Osteocyte (in vitro differentiated cells): ENCODE measurements around the gene ZNF688. TPM values are rescaled to one million over a fixed set of nuclear protein-coding genes. Genes with fewer than 3 reads are reported as not detected.

Experiments
- DNase-seq: peaks from one replicate; pipeline ENCODE4 v3.0.0; 2021; ENCODE audit warnings: mixed read lengths; ENCODE audit not compliant: unreplicated experiment; ENCODE audit errors: extremely low spot score
- H3K27ac Mint-ChIP-seq: one replicate; pipeline ENCODE4 v1.8.0; 2021; ENCODE audit warnings: mild to moderate bottlenecking, mixed read lengths; ENCODE audit not compliant: unreplicated experiment
- H3K27me3 Mint-ChIP-seq: one replicate; pipeline ENCODE4 v1.8.0; 2021; ENCODE audit warnings: mixed read lengths; ENCODE audit not compliant: unreplicated experiment
- H3K36me3 Mint-ChIP-seq: one replicate; pipeline ENCODE4 v1.8.0; 2021; ENCODE audit warnings: mixed read lengths; ENCODE audit not compliant: unreplicated experiment
- H3K4me1 Mint-ChIP-seq: one replicate; pipeline ENCODE4 v1.8.0; 2021; ENCODE audit warnings: mixed read lengths; ENCODE audit not compliant: unreplicated experiment
- H3K4me3 Mint-ChIP-seq: one replicate; pipeline ENCODE4 v1.8.0; 2021; ENCODE audit warnings: mild to moderate bottlenecking, moderate library complexity, mixed read lengths; ENCODE audit not compliant: unreplicated experiment
- H3K9me3 Mint-ChIP-seq: one replicate; pipeline ENCODE4 v1.8.0; 2021; ENCODE audit warnings: mixed read lengths; ENCODE audit not compliant: unreplicated experiment
- total RNA-seq: library from RNA; stranded (reverse); gene quantifications from 2 replicates; pipeline ENCODE4 v1.2.1, GENCODE V29; 2021
- TF ChIP-seq, protein P1 (sequence below): fragments of 200-600 bp; sonication (generic); IDR thresholded peaks from 2 replicates; pipeline ENCODE4 v1.5.0; 2021; ENCODE audit warnings: antibody characterized with exemption, mild to moderate bottlenecking, moderate library complexity

Gene ZNF688
- total RNA-seq, 1 donor from 2014 or later, result 10.9 TPM

DNA sequence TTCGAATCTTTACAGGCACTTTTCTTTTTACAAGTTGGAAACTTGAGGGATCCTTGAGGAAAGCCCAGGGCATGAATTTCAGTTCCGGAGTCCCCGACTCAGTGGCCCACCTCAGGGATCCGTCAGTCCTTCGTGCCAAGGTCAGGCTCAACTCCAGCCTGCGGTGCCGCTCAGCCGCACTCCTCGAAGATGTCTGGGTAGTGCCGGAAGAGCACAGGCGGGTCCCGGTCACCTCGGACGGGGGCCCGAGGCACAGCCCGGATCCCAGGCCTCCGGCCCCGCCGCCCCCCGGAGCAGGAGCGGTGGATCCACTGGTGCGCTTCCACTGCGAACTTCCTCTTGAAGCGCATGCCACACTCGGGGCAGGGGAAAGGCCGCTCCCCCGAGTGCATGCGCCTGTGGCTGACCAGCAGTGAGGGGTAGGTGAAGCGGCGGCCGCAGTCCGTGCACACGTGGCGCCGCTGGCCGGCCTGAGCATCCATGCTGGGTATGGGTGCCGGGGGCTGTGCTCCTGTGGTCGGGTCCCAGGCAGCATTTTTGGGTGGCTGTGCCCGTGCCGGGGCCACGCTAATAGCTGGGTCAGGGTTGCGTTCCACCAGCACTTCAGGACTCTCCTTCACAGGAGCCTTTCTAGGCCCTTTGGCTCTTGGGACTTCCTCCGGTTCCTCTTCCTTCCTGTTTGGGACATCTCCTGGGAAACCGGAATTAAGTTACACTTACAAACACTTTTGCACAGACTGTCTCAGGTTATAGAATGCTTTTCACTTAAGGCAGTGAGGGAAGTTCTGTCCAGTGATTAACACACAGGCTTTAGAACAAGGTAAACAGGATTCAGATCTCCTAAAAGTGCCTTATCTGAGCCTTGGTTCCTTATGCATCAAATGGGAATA is 1.5 kb downstream of the ZNF688 start:
- H3K36me3 Mint-ChIP-seq, result no peaks in the 10 kb centered on the region
- H3K27ac Mint-ChIP-seq, result peak overlapping the region; percentile 98
- peaks cover 19% of the 10 kb centered on the region for H3K4me1 Mint-ChIP-seq
- H3K4me3 Mint-ChIP-seq, result no peak overlapping the region
- TF ChIP-seq, protein P1, sequence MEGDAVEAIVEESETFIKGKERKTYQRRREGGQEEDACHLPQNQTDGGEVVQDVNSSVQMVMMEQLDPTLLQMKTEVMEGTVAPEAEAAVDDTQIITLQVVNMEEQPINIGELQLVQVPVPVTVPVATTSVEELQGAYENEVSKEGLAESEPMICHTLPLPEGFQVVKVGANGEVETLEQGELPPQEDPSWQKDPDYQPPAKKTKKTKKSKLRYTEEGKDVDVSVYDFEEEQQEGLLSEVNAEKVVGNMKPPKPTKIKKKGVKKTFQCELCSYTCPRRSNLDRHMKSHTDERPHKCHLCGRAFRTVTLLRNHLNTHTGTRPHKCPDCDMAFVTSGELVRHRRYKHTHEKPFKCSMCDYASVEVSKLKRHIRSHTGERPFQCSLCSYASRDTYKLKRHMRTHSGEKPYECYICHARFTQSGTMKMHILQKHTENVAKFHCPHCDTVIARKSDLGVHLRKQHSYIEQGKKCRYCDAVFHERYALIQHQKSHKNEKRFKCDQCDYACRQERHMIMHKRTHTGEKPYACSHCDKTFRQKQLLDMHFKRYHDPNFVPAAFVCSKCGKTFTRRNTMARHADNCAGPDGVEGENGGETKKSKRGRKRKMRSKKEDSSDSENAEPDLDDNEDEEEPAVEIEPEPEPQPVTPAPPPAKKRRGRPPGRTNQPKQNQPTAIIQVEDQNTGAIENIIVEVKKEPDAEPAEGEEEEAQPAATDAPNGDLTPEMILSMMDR, result no peak
- DNase-seq, result no peak
- no peaks in the 10 kb centered on the region for H3K9me3 Mint-ChIP-seq
- peaks cover 3% of the 10 kb centered on the region for H3K27me3 Mint-ChIP-seq

DNA sequence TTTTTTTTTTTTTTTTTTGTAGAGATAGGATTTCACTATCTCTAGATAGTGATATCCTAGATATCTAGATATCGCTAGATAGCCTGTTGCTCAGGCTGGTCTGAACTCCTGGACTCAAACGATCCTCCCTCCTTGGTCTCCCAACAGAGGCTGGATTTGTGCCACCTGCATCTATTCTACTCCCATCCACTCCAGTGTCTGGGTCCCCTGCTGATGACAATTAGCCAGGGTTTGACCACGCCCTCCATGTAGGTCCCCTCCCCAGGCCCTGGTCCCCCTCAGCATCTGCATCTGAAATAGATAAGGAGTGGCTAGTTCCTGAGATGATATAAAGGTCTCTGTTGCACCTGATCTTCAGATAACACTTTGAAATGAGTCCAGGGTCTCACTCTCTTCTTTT is 2.2 kb downstream of the ZNF688 start:
- Mint-ChIP-seq H3K36me3 (no peaks in the 10 kb centered on the region), H3K27me3 (peaks cover 3% of the 10 kb centered on the region), H3K27ac (no peak overlapping the region), H3K4me3 (no peak overlapping the region), H3K4me1 (peaks cover 19% of the 10 kb centered on the region), H3K9me3 (no peaks in the 10 kb centered on the region)
- TF ChIP-seq, protein P1, result no peak
- no peak for DNase-seq

DNA sequence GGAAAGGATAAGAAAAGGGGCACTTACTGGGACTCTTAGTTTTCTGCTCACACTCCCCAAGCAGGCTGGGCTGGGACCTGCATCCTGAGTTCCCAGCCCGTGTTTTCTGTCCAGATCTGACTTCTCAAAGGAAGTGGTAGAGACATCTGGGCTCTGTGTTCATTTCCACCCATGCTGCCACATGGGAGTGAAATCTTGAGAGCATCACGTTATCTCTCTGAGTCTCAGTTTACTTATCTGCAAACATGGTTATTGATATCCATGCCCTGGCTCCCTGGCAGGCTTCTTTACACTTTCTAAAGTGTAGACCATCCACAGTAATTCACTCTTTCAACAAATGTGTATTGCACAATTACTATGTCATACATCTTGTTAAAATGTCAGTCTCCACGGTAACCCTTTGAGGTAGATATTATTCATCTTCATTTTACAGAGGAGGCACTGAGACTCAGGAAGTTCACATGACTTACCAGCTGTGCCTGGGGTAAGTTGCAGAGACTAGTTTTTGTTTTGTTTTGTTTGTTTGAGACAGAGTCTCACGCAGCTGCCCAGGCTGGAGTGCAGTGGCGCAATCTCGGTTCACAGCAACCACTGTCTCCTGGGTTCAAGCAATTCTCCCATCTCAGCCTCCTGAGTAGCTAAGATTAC is 3.4 kb downstream of the ZNF688 start:
- Mint-ChIP-seq H3K36me3 (no peaks in the 10 kb centered on the region), H3K27me3 (peaks cover 3% of the 10 kb centered on the region), H3K4me1 (peaks cover 14% of the 10 kb centered on the region), H3K4me3 (no peak overlapping the region), H3K27ac (no peak overlapping the region), H3K9me3 (no peaks in the 10 kb centered on the region)
- no peak for DNase-seq
- TF ChIP-seq, protein P1, result no peak

DNA sequence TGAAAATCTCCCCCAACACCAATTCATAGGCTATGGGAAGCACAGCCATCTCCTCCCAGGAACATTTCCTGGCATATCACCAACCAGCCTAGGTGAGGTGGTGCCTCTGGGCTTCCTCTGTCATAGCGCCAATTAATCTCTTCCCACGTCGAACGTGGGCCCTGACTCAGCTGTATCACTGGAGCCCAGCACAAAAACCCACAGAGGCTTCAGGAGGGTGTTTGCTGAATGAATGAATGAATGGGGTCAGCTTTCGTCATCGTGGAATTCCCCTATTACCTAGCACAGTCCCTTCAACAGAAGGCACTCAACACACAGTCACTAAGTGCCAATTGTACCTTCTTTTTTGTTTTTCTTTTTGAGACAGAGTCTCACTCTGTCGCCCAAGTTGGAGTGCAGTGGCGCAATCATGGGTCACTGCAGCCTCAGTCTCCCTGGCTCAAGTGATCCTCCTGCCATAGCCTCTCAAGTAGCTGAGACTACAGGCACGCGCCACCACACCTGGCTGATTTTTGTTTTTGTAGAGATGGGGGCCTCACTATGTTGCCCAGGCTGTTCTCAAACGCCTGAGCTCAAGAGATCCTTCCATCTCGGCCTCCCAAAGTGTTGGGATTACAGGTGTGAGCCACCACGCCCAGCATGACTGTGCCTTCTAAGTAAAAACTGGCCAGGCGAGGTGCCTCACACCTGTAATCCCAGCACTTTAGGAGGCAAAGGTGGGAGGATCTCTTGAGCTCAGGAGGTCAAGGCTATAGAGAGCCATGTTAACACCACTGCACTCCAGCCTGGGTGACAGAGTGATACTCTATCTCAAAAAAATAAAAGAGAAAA is 4.1 kb downstream of the ZNF688 start:
- TF ChIP-seq, protein P1, result no peak
- no peak for DNase-seq
- Mint-ChIP-seq H3K27ac (no peak overlapping the region), H3K36me3 (no peaks in the 10 kb centered on the region), H3K4me1 (peaks cover 12% of the 10 kb centered on the region), H3K9me3 (no peaks in the 10 kb centered on the region), H3K27me3 (peaks cover 3% of the 10 kb centered on the region), H3K4me3 (no peak overlapping the region)
